Measurements from ENCODE around the gene CCDC12. TPM values are rescaled to one million over a fixed set of nuclear protein-coding genes. Genes with fewer than 3 reads are reported as not detected.
A peak's percentile ranks its signal among the peaks of the same experiment; 100 is the strongest.

CCDC12 gene
- total RNA-seq, 1 experiment from 2014 or later, result 47.3 TPM

DNA sequence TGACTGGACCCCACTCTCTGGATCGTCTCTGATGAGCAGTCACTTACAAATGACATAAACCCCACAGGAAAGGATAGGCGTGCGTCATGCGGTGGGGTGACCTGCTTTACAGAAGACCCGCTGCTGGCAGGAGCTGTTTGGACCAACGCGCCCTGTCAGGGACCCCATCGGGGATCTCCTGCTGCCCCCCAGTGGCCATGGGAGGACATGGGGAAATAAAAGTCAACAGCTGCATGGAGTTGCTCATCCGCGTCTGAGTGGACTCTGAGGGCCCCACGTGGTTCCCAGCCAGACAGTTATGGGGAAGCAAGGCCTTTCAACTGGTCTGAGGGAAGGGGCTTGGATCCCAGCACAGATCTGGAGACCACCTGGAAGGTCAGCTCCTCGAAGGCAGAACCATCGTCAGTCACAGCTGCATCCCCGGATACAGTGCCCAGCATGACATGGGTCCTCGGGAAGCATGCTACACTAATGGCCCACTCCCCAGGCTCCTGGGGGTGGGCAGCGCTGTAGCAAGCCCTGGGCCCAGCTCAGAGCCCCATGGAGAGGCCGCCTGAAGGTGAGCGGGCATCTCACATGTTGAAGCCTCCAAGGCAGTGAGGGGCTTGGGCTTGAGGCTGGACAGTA lies 66.9 kb downstream of the CCDC12 start:
- no peaks in the 10 kb centered on the region for H3K27me3 Mint-ChIP-seq (ENCODE audit: unreplicated experiment)
- no peak overlapping the region for H3K4me3 Mint-ChIP-seq (ENCODE audit: low read depth, unreplicated experiment)
- CTCF ChIA-PET, result interaction anchor here (0.5 to 1.5 kb wide), 13 partner anchors 15 to 269 kb away, joined by 3 to 11 read pairs (median 4); no protein-coding TSS in a partner anchor
- DNase-seq, result peak; percentile 86
- no TSS peak for BruUV-seq (replicated peaks)
- peaks cover 6% of the 10 kb centered on the region for H3K36me3 Mint-ChIP-seq (ENCODE audit: insufficient read depth, unreplicated experiment)
- TF ChIP-seq CTCF (IDR thresholded peaks at IDR 0.05; ENCODE audit: unreplicated experiment), result peak; percentile 70
- H3K9me3 Mint-ChIP-seq (ENCODE audit: low read depth, unreplicated experiment), result no peaks in the 10 kb centered on the region
- no peak overlapping the region for H3K27ac Mint-ChIP-seq (ENCODE audit: unreplicated experiment)
- peaks cover 9% of the 10 kb centered on the region for H3K4me1 Mint-ChIP-seq (ENCODE audit: low read depth, unreplicated experiment)
- intact Hi-C loops (cut with micrococcal nuclease; ENCODE audit: unreplicated experiment), result loop anchor here (1.0 to 5.0 kb wide), 2 partner anchors 42 to 204 kb away; no protein-coding TSS in a partner anchor

GRCh38 chr3:46908986-46909534 lies 67.5 kb downstream of the CCDC12 start:
- intact Hi-C loops (cut with micrococcal nuclease; ENCODE audit: unreplicated experiment), result loop anchor here (1.0 to 5.0 kb wide), 2 partner anchors 42 to 204 kb away; no protein-coding TSS in a partner anchor
- Mint-ChIP-seq H3K27me3 (ENCODE audit: unreplicated experiment) (no peaks in the 10 kb centered on the region), H3K4me1 (ENCODE audit: low read depth, unreplicated experiment) (peaks cover 9% of the 10 kb centered on the region), H3K4me3 (ENCODE audit: low read depth, unreplicated experiment) (no peak overlapping the region), H3K9me3 (ENCODE audit: low read depth, unreplicated experiment) (no peaks in the 10 kb centered on the region), H3K36me3 (ENCODE audit: insufficient read depth, unreplicated experiment) (peaks cover 6% of the 10 kb centered on the region), H3K27ac (ENCODE audit: unreplicated experiment) (no peak overlapping the region)
- TF ChIP-seq CTCF (IDR thresholded peaks at IDR 0.05; ENCODE audit: unreplicated experiment), result no peak
- no TSS peak for BruUV-seq (replicated peaks)
- DNase-seq, result no peak
- CTCF ChIA-PET, result interaction anchor here (0.5 to 1.5 kb wide), 13 partner anchors 14 to 270 kb away, joined by 3 to 11 read pairs (median 4); no protein-coding TSS in a partner anchor

DNA sequence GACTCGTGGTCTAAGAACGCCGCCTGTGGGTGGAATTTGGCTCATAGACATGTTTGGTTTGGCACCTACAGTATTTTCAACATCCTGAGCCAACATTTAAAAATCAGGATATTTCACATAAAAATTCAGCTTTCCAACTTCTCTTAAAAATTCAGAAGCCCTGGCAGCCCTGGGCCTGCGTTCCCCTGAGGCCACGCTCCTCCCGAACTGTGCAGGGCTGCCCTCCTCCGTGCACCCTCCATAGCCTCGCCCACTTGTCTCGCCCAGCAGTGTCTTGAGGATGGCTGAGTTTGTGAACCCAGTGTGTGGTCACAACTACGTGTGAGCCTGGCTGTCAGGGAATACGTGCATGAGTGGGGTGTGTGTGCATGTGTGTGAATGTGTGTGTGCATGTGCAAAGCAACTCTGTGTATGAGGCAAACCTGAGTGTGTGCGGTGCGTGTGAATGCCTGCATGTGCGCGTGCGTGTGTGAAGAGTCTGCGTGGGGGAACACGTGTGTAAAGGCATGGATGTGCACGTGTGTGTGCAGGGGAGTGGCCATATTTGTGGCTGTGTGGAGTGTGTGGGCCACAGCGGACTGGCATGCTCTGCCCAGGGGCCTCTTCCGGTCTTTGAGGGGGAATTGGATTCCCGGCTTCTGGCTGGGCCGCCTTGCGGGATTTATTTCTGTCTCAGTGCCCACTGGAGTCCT lies 68.1 kb downstream of the CCDC12 start:
- DNase-seq, result no peak
- no TSS peak for BruUV-seq (replicated peaks)
- Mint-ChIP-seq H3K4me1 (ENCODE audit: low read depth, unreplicated experiment) (peaks cover 6% of the 10 kb centered on the region), H3K36me3 (ENCODE audit: insufficient read depth, unreplicated experiment) (peaks cover 2% of the 10 kb centered on the region), H3K9me3 (ENCODE audit: low read depth, unreplicated experiment) (no peaks in the 10 kb centered on the region), H3K27ac (ENCODE audit: unreplicated experiment) (no peak overlapping the region), H3K4me3 (ENCODE audit: low read depth, unreplicated experiment) (no peak overlapping the region), H3K27me3 (ENCODE audit: unreplicated experiment) (no peaks in the 10 kb centered on the region)
- TF ChIP-seq CTCF (IDR thresholded peaks at IDR 0.05; ENCODE audit: unreplicated experiment), result no peak
- intact Hi-C loops (cut with micrococcal nuclease; ENCODE audit: unreplicated experiment), result loop anchor here (5.0 kb wide), 1 partner anchor 41 kb away; no protein-coding TSS in a partner anchor
- CTCF ChIA-PET, result interaction anchor here (1.4 to 1.5 kb wide), 5 partner anchors 46 to 203 kb away, joined by 3 to 11 read pairs (median 4); no protein-coding TSS in a partner anchor

- CTCF ChIA-PET, result no interaction called here
Observed at GRCh38 chr3:46907960-46908293, 68.6 kb downstream of the CCDC12 start.

More at GRCh38 chr3:46907960-46908293, 68.6 kb downstream of the CCDC12 start:
- H3K27ac Mint-ChIP-seq (ENCODE audit: unreplicated experiment), result no peak overlapping the region
- no peaks in the 10 kb centered on the region for H3K36me3 Mint-ChIP-seq (ENCODE audit: insufficient read depth, unreplicated experiment)
- DNase-seq, result no peak
- TF ChIP-seq CTCF (IDR thresholded peaks at IDR 0.05; ENCODE audit: unreplicated experiment), result no peak
- TSS peak; percentile 22 for BruUV-seq (replicated peaks)
- no peaks in the 10 kb centered on the region for H3K9me3 Mint-ChIP-seq (ENCODE audit: low read depth, unreplicated experiment)
- H3K4me3 Mint-ChIP-seq (ENCODE audit: low read depth, unreplicated experiment), result no peak overlapping the region
- intact Hi-C loops (cut with micrococcal nuclease; ENCODE audit: unreplicated experiment), result loop anchor here (5.0 kb wide), 1 partner anchor 41 kb away; no protein-coding TSS in a partner anchor
- no peaks in the 10 kb centered on the region for H3K27me3 Mint-ChIP-seq (ENCODE audit: unreplicated experiment)
- H3K4me1 Mint-ChIP-seq (ENCODE audit: low read depth, unreplicated experiment), result peaks cover 7% of the 10 kb centered on the region

Measured in Calu3 (cell line).